Bronchial epithelial cell (primary cell): ENCODE data around the gene ADTRP. TPM values are rescaled to one million over a fixed set of nuclear protein-coding genes. Genes with fewer than 3 reads are reported as not detected.

Experiments used
- DNase-seq: peaks from one replicate; pipeline ENCODE4 v3.0.0-alpha.2; 2010; ENCODE audit warnings: low read depth
- FAIRE-seq: peaks from 2 replicates; lab custom pipeline; 2011; peaks lifted over from hg19 to GRCh38; lab: Jason Lieb, UNC
- H3K27me3 ChIP-seq: 2 replicates; pipeline ENCODE4 v1.5.1; 2011; ENCODE audit warnings: low read length; ENCODE audit not compliant: control insufficient read depth, insufficient read depth
- H3K36me3 ChIP-seq: 2 replicates; pipeline ENCODE4 v1.5.1; 2011; ENCODE audit warnings: low read length; ENCODE audit not compliant: control insufficient read depth, insufficient read depth
- H3K4me3 ChIP-seq: 2 replicates; pipeline ENCODE4 v1.5.1; 2011; ENCODE audit warnings: mild to moderate bottlenecking, low read depth, low read length, control low read depth
- CTCF ChIP-seq: IDR thresholded peaks from 2 replicates; pipeline ENCODE4 v1.5.1; 2011; ENCODE audit warnings: mild to moderate bottlenecking, moderate library complexity, low read length, control low read depth, inconsistent platforms; ENCODE audit not compliant: insufficient read depth, severe bottlenecking
- total RNA-seq: library from RNA; depleted of rRNA; stranded (reverse); fragments of >200 nt; gene quantifications from 2 replicates; pipeline ENCODE4 v1.2.1, GENCODE V29; 2014

The ADTRP gene
- total RNA-seq, 1 donor from 2014 or later: 17.6 TPM

GRCh38 chr6:11773581-11773980 lies 5.0 kb downstream of the ADTRP start:
- H3K27me3 ChIP-seq: no peaks in the 10 kb centered on the region
- H3K36me3 ChIP-seq: no peaks in the 10 kb centered on the region
- H3K4me3 ChIP-seq: no peak overlapping the region
- TF ChIP-seq CTCF: no peak
- DNase-seq (no peak), FAIRE-seq (no peak)

GRCh38 chr6:11773013-11773412 lies 5.6 kb downstream of the ADTRP start:
- FAIRE-seq (no peak), DNase-seq (no peak)
- Histone ChIP-seq H3K4me3 (no peak overlapping the region), H3K27me3 (no peaks in the 10 kb centered on the region), H3K36me3 (no peaks in the 10 kb centered on the region)
- no peak for TF ChIP-seq CTCF

GRCh38 chr6:11772109-11772825 lies 6.3 kb downstream of the ADTRP start:
- TF ChIP-seq CTCF: no peak
- FAIRE-seq: no peak
- Histone ChIP-seq H3K27me3 (no peaks in the 10 kb centered on the region), H3K36me3 (no peaks in the 10 kb centered on the region), H3K4me3 (no peak overlapping the region)
- peak; percentile 98 for DNase-seq

GRCh38 chr6:11771473-11772048 lies 7.0 kb downstream of the ADTRP start:
- DNase-seq (peak; percentile 86), FAIRE-seq (peak; percentile 76)
- no peaks in the 10 kb centered on the region for H3K27me3 ChIP-seq
- no peak overlapping the region for H3K4me3 ChIP-seq
- H3K36me3 ChIP-seq: no peaks in the 10 kb centered on the region
- TF ChIP-seq CTCF: no peak

- TF ChIP-seq CTCF: no peak
- peak; percentile 100 for DNase-seq
- H3K27me3 ChIP-seq: no peaks in the 10 kb centered on the region
- no peaks in the 10 kb centered on the region for H3K36me3 ChIP-seq
- peak overlapping the region; percentile 22 for H3K4me3 ChIP-seq
- peak; percentile 98 for FAIRE-seq
Measured at GRCh38 chr6:11770546-11771466, 7.8 kb downstream of the ADTRP start.
